ENCODE results near the gene CFP. TPM values are rescaled to one million over a fixed set of nuclear protein-coding genes. Genes with fewer than 3 reads are reported as not detected.
A peak's percentile ranks its signal among the peaks of the same experiment; 100 is the strongest.

CFP gene
- total and polyA plus RNA-seq, 8 donors = 0.31 to 4.1 (median 1.6) TPM

GRCh38 chrX:47632666-47633065, 2.9 kb upstream of the CFP start:
- FAIRE-seq = no peak
- intact Hi-C loops (cut with DNase I) = no loop called here

GRCh38 chrX:47631676-47632075, 1.9 kb upstream of the CFP start:
- ATAC-seq = no peak
- no peak for FAIRE-seq
- WGBS, 2 donors = 77 to 86% methylated on average over 5 of the region's 5 CpGs
- Histone ChIP-seq H3K36me3 (no peaks in the 10 kb centered on the region), H3K4me3 (no peak overlapping the region), H3K27me3 (no peaks in the 10 kb centered on the region), H3K9me3 (no peaks in the 10 kb centered on the region), H3K4me1 (no peaks in the 10 kb centered on the region), H3K27ac (no peak overlapping the region)
- TF ChIP-seq CTCF (IDR thresholded peaks at IDR 0.05) = no peak
- no peak for DNase-seq
- intact Hi-C loops (cut with DNase I) = no loop called here

More at GRCh38 chrX:47632666-47633065, 2.9 kb upstream of the CFP start:
- no peaks in the 10 kb centered on the region for H3K36me3 ChIP-seq
- no peaks in the 10 kb centered on the region for H3K4me1 ChIP-seq
- no peaks in the 10 kb centered on the region for H3K27me3 ChIP-seq
- no peak overlapping the region for H3K4me3 ChIP-seq
- 50 to 51% methylated on average over 4 of the region's 4 CpGs for WGBS, 2 donors
- DNase-seq = no peak
- peak in 1 of 4 donors; percentile 42 for ATAC-seq
- TF ChIP-seq CTCF (IDR thresholded peaks at IDR 0.05) = no peak
- H3K9me3 ChIP-seq = no peaks in the 10 kb centered on the region
- no peak overlapping the region for H3K27ac ChIP-seq

GRCh38 chrX:47628982-47629381, 748 bp downstream of the CFP start:
- no peaks in the 10 kb centered on the region for H3K36me3 ChIP-seq
- DNase-seq (no peak), ATAC-seq (no peak), FAIRE-seq (no peak)
- intact Hi-C loops (cut with DNase I) = no loop called here
- H3K27me3 ChIP-seq = no peaks in the 10 kb centered on the region
- no peak for TF ChIP-seq CTCF (IDR thresholded peaks at IDR 0.05)
- H3K4me3 ChIP-seq = no peak overlapping the region
- no peaks in the 10 kb centered on the region for H3K4me1 ChIP-seq
- 71 to 95% methylated on average over 1 of the region's 1 CpG for WGBS, 2 donors
- H3K9me3 ChIP-seq = no peaks in the 10 kb centered on the region
- H3K27ac ChIP-seq = no peak overlapping the region

- intact Hi-C loops (cut with DNase I) = no loop called here
- Histone ChIP-seq H3K4me1 (no peaks in the 10 kb centered on the region), H3K27ac (no peak overlapping the region), H3K27me3 (no peaks in the 10 kb centered on the region), H3K4me3 (no peak overlapping the region), H3K9me3 (no peaks in the 10 kb centered on the region), H3K36me3 (no peaks in the 10 kb centered on the region)
- FAIRE-seq (no peak), ATAC-seq (no peak), DNase-seq (no peak)
- 86 to 88% methylated on average over 2 of the region's 2 CpGs for WGBS, 2 donors
- no peak for TF ChIP-seq CTCF (IDR thresholded peaks at IDR 0.05)
These were observed 4.4 kb downstream of the CFP start for GRCh38 chrX:47625365-47625764.

GRCh38 chrX:47623540-47624027, 6.1 kb downstream of the CFP start:
- WGBS, 2 donors = 1 to 25% methylated on average over 35 of the region's 35 CpGs
- H3K4me3 ChIP-seq = peak overlapping the region in 2 of 4 donors; percentile 8 to 30
- no peak for FAIRE-seq

More at GRCh38 chrX:47623540-47624027, 6.1 kb downstream of the CFP start:
- Histone ChIP-seq H3K9me3 (no peaks in the 10 kb centered on the region), H3K4me1 (no peaks in the 10 kb centered on the region), H3K27ac (no peak overlapping the region), H3K27me3 (no peaks in the 10 kb centered on the region), H3K36me3 (no peaks in the 10 kb centered on the region)
- ATAC-seq = peak; percentile 44 to 79 (median 76)
- peak in 5 of 6 donors; percentile 44 to 66 (median 48) for DNase-seq
- TF ChIP-seq CTCF (IDR thresholded peaks at IDR 0.05) = no peak
- intact Hi-C loops (cut with DNase I) = no loop called here

Measured in pancreas (tissue), 10 donors.